MM.1S (cell line): ENCODE data around the gene FARSB.

Source experiments
- DNase-seq: peaks from one replicate; pipeline ENCODE4 v3.0.0-alpha.2; 2015
- H2AFZ ChIP-seq: fragments of 300-600 bp; sonication (generic); 2 replicates; pipeline ENCODE4 v1.6.0; 2016; ENCODE audit warnings: antibody characterized with exemption, low read length
- H3F3A ChIP-seq: fragments of 300-600 bp; sonication (generic); 2 replicates; pipeline ENCODE4 v1.6.1; 2016; ENCODE audit warnings: mild to moderate bottlenecking, antibody characterized with exemption, low read length, moderate library complexity, mixed read lengths; ENCODE audit not compliant: insufficient read depth
- H3K27ac ChIP-seq: fragments of 300-600 bp; sonication (generic); 2 replicates; pipeline ENCODE4 v1.5.1; 2016; ENCODE audit warnings: mild to moderate bottlenecking, low read length
- H3K27me3 ChIP-seq: fragments of 300-600 bp; sonication (generic); replicated peaks from 2 replicates; pipeline ENCODE4 v1.6.0; 2016; ENCODE audit warnings: low read length; ENCODE audit not compliant: insufficient read depth
- H3K36me3 ChIP-seq: fragments of 300-600 bp; sonication (generic); replicated peaks from 2 replicates; pipeline ENCODE4 v1.6.1; 2016; ENCODE audit warnings: mild to moderate bottlenecking, low read length, mixed read lengths; ENCODE audit not compliant: insufficient read depth
- H3K4me1 ChIP-seq: fragments of 300-600 bp; sonication (generic); 2 replicates; pipeline ENCODE4 v1.6.1; 2016; ENCODE audit warnings: low read length, mixed read lengths
- H3K4me2 ChIP-seq: fragments of 300-600 bp; sonication (generic); 2 replicates; pipeline ENCODE4 v1.6.0; 2016; ENCODE audit warnings: low read depth, low read length
- H3K4me3 ChIP-seq: fragments of 300-600 bp; sonication (generic); 2 replicates; pipeline ENCODE4 v1.5.1; 2016; ENCODE audit warnings: low read length, mixed read lengths
- H3K79me2 ChIP-seq: fragments of 300-600 bp; sonication (generic); 2 replicates; pipeline ENCODE4 v1.6.1; 2016; ENCODE audit warnings: mixed run types, low read length, mixed read lengths
- H3K9ac ChIP-seq: fragments of 300-600 bp; sonication (generic); 2 replicates; pipeline ENCODE4 v1.6.1; 2016; ENCODE audit warnings: low read length, mixed read lengths
- H3K9me2 ChIP-seq: fragments of 300-600 bp; sonication (generic); replicated peaks from 2 replicates; pipeline ENCODE4 v1.6.1; 2016; ENCODE audit warnings: mild to moderate bottlenecking, low read length, mixed read lengths; ENCODE audit not compliant: insufficient read depth
- H3K9me3 ChIP-seq: fragments of 300-600 bp; sonication (generic); replicated peaks from 2 replicates; pipeline ENCODE4 v1.6.1; 2016; ENCODE audit warnings: mild to moderate bottlenecking, low read length, mixed read lengths; ENCODE audit not compliant: insufficient read depth
- H4K20me1 ChIP-seq: fragments of 300-600 bp; sonication (generic); 2 replicates; pipeline ENCODE4 v1.6.1; 2016; ENCODE audit warnings: mild to moderate bottlenecking, low read length, moderate library complexity, mixed read lengths; ENCODE audit not compliant: insufficient read depth
- EZH2 ChIP-seq: fragments of 300-600 bp; sonication (generic); optimal IDR thresholded peaks from 2 replicates; pipeline ENCODE3; 2017; ENCODE audit warnings: low read depth, mild to moderate bottlenecking, antibody characterized with exemption, low read length, mixed read lengths
- EZH2phosphoT487 ChIP-seq: fragments of 300-600 bp; sonication (generic); IDR thresholded peaks from 2 replicates; pipeline ENCODE4 v1.6.1; 2018; ENCODE audit warnings: antibody characterized with exemption, low read length
- TF ChIP-seq, protein P1 (sequence below): fragments of 300-600 bp; sonication (generic); IDR thresholded peaks from 2 replicates; pipeline ENCODE4 v1.5.1; 2016; ENCODE audit warnings: antibody characterized with exemption, low read length, mixed read lengths

Gene FARSB

DNA sequence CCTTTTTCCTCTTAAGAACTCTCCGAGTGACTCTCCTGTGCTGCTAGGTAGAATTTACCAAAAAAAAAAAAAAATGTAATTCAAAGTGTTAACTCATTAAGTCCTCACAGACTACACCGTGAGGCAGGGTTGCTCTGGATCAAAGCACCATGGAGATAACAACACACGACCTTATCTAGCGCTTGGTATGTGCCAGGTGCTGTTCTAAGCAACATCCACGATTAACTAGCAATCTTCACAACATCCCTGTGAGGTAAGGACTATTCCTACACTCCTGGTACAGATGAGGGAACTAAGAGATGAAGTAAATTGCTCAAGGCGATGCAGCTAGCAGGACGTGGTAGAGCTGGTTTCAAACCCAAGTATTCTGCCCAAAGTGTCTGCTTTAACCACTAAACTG, 17.4 kb upstream of the FARSB start:
- DNase-seq = no peak
- Histone ChIP-seq H3K4me1 (no peaks in the 10 kb centered on the region), H3K4me3 (no peak overlapping the region), H3K9me2 (no peaks in the 10 kb centered on the region), H3K9ac (no peak overlapping the region), H3F3A (no peaks in the 10 kb centered on the region), H3K27me3 (no peaks in the 10 kb centered on the region), H3K79me2 (no peaks in the 10 kb centered on the region), H4K20me1 (no peaks in the 10 kb centered on the region), H3K27ac (no peak overlapping the region), H2AFZ (no peak overlapping the region), H3K9me3 (no peaks in the 10 kb centered on the region), H3K36me3 (no peaks in the 10 kb centered on the region), H3K4me2 (no peak overlapping the region)
- TF ChIP-seq EZH2phosphoT487 = no peak

DNA sequence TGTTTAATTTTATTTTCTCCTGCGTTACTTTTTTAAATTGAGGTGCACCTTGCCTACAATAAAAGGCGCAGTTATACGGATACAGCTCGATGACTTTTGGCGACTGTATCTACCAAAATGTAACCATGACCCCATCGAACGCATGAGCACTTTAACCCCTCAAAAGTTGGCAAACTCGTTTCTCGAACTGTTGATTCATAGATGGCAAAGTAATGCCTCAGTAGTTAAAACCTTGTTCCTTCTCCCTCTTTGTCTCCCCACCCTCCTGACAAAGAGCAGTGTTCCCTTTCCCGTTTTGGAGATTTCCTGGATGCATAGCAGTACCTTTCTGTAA, 16.1 kb upstream of the FARSB start:
- no peak overlapping the region for H3K4me2 ChIP-seq
- H3K9ac ChIP-seq = no peak overlapping the region
- no peaks in the 10 kb centered on the region for H3K79me2 ChIP-seq
- no peak overlapping the region for H3K27ac ChIP-seq
- H3K4me1 ChIP-seq = no peaks in the 10 kb centered on the region
- no peaks in the 10 kb centered on the region for H3K9me3 ChIP-seq
- H3K9me2 ChIP-seq = no peaks in the 10 kb centered on the region
- no peak for DNase-seq
- H3K4me3 ChIP-seq = no peak overlapping the region
- no peaks in the 10 kb centered on the region for H3K27me3 ChIP-seq
- H3F3A ChIP-seq = no peaks in the 10 kb centered on the region
- no peaks in the 10 kb centered on the region for H3K36me3 ChIP-seq
- TF ChIP-seq, protein P1, sequence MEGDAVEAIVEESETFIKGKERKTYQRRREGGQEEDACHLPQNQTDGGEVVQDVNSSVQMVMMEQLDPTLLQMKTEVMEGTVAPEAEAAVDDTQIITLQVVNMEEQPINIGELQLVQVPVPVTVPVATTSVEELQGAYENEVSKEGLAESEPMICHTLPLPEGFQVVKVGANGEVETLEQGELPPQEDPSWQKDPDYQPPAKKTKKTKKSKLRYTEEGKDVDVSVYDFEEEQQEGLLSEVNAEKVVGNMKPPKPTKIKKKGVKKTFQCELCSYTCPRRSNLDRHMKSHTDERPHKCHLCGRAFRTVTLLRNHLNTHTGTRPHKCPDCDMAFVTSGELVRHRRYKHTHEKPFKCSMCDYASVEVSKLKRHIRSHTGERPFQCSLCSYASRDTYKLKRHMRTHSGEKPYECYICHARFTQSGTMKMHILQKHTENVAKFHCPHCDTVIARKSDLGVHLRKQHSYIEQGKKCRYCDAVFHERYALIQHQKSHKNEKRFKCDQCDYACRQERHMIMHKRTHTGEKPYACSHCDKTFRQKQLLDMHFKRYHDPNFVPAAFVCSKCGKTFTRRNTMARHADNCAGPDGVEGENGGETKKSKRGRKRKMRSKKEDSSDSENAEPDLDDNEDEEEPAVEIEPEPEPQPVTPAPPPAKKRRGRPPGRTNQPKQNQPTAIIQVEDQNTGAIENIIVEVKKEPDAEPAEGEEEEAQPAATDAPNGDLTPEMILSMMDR = no peak
- TF ChIP-seq EZH2phosphoT487 (no peak), EZH2 (no peak)
- no peak overlapping the region for H2AFZ ChIP-seq
- no peaks in the 10 kb centered on the region for H4K20me1 ChIP-seq

DNA sequence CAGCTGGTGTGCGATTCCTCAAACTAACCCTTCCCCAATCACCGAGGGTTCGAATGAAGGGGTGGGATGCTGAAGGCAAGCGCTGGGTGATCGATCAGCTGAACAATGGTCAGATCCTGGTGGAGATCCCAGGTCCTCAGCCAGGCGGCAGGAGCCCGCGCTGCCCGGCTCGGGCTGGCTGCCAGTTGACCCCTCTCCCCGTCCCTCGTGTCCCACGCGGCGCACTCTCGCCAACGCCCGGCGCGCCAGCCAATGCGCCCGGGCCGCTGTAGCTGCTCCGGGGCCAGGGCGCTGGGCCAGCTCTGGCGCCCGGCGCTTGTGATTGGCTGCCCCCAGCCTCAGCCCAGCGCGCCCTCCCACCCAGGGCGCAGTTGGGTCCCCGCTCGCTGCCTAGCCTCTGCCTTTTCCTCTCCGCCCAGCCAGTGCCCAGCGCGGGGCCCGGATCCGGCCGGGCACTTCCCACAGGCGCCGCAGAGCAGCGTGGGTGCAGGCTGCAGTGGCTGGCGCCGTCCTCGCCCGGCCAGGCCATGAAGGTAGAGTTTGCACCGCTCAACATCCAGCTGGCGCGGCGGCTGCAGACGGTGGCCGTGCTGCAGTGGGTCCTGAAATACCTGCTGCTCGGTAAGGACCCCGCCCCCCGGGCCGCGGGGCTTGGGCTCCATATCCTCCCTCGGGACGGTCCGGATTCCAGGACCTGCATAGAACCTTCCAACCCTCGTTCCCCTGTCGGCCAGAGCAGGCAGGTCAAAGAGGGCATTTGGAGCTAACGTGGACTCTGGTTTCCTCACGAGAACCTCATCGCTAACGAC, 15.6 kb upstream of the FARSB start, which contains the start of gene MOGAT1:
Gene MOGAT1 (plus strand): TSS at position 400 of the 809 bp plus-strand sequence. CDS start 128 bp downstream, at position 528.
- TF ChIP-seq, protein P1 = no peak
- no peak for TF ChIP-seq EZH2phosphoT487
- no peak for TF ChIP-seq EZH2
- Histone ChIP-seq H3K4me2 (no peak within 1 kb of the TSS), H2AFZ (no peak within 1 kb of the TSS), H4K20me1 (no peaks in the 10 kb centered on the region), H3K36me3 (no peaks in the 10 kb centered on the region), H3K9ac (no peak within 1 kb of the TSS), H3K27me3 (no peaks in the 10 kb centered on the region), H3K4me1 (no peaks in the 10 kb centered on the region), H3K9me3 (no peaks in the 10 kb centered on the region), H3F3A (no peaks in the 10 kb centered on the region), H3K9me2 (no peaks in the 10 kb centered on the region), H3K79me2 (no peaks in the 10 kb centered on the region), H3K27ac (no peak within 1 kb of the TSS), H3K4me3 (no peak within 1 kb of the TSS)
- no peak for DNase-seq
